ENCODE results near the gene PLEKHF1.

DNA sequence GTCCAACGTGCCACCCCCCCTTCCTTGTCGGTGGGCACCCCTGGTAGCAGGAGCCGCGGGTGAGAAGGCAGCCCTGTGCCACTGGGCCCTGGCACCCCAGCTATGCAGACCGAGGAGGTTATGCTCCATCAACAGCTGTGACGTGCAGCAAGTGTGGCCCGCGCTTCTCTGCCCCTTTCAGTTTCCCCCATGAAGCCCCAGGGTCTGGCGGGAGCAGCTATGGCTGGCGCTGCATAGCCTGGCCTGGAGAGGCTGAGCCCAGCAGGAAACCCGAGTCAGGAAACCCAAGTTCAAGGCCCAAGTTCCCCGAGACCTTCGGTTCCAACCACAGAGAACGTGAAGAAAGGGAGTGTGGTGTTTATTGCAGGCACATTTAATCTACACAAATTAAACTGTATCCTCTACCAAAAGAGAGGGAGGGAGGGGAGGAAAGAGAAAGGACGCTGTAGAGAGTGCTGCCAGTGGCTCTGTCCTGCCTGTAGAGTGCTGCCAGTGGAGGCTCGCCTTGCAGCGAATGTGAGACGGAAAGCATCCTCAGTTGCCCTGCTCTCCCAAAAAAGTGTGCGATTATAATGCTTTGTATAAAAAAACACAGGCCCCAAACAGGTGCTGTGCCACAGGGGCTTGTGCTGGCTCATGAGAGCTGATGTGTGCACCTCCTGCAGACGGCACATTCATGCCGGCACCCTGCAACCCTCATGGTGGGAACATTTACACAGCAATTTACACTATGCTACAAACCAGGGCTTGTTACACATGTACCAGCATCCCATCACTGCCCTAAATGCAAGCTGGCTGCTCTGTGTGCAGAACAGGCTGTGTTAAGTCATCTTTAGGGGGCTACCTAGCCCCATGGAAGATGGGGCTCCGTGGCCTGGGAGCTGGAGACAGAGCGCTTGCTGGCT, 42.8 kb upstream of the PLEKHF1 start:
- TF ChIP-seq, protein P1, sequence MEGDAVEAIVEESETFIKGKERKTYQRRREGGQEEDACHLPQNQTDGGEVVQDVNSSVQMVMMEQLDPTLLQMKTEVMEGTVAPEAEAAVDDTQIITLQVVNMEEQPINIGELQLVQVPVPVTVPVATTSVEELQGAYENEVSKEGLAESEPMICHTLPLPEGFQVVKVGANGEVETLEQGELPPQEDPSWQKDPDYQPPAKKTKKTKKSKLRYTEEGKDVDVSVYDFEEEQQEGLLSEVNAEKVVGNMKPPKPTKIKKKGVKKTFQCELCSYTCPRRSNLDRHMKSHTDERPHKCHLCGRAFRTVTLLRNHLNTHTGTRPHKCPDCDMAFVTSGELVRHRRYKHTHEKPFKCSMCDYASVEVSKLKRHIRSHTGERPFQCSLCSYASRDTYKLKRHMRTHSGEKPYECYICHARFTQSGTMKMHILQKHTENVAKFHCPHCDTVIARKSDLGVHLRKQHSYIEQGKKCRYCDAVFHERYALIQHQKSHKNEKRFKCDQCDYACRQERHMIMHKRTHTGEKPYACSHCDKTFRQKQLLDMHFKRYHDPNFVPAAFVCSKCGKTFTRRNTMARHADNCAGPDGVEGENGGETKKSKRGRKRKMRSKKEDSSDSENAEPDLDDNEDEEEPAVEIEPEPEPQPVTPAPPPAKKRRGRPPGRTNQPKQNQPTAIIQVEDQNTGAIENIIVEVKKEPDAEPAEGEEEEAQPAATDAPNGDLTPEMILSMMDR (IDR thresholded peaks at IDR 0.05 in 4 of 5, conservative IDR thresholded peaks at IDR 0.05 in 1 of 5): no peak
- no peak for TF ChIP-seq POLR2A (IDR thresholded peaks at IDR 0.05)

Measured in gastrocnemius medialis (tissue), 4 donors.